T-helper 1 cell treated with Interleukin-12 subunit alpha and Interleukin-12 subunit beta and Interleukin-4 antibody, amounts not matched to agents 30 ng/mL and 1 ng/mL, for 36 hours (primary cell): ENCODE data around the gene NXNL2. TPM values are rescaled to one million over a fixed set of nuclear protein-coding genes. Genes with fewer than 3 reads are reported as not detected.

Experiments used
- intact Hi-C: fragments of 100-400 bp; cut with micrococcal nuclease; formaldehyde crosslinking; loops from one replicate; pipeline ENCODE4 v1.15.1; 2024
- total RNA-seq: library from RNA; stranded (reverse); gene quantifications from 2 replicates; pipeline ENCODE4 v1.2.3, GENCODE V29; 2022

NXNL2 gene
- total RNA-seq, 1 donor from 2014 or later = not detected

DNA sequence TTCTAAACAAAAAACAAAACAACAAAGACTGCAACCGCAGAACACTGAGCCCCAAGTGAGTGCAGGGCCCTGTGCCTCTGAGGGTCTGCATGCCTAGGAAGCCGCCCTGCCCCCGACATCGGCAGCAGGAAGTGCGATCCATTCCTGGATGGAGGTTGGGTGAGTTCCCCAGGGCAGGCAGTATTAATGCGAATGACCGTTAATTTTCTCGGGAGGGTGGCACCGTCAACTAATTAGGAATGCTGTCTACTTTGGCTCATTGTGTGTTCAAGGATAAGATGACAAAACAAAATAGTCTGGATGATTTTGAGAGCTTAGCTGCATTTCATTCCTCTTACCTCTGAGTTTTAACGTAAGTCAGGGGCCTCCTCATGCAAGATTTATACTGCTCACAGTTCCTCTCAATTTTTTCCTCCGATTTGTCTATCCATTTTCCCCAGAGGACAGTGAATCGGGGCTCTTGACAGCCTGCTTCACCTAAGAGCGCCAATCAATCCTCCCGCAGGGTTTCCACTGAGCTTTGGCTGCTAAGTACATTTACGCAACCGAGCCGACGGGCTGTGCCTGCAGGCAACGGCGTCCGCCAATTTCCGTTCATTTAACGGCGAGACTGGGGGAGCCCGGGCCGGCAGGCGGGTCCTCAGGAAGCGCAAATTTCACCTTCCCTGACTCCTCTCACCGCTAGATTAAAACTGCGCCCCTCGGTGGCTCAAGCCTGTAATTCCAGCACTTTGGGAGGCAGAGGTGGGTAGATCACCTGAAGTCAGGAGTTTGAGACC is 2.9 kb upstream of the NXNL2 start:
- intact Hi-C loops = no loop called here

GRCh38 chr9:88533951-88534455 is 975 bp upstream of the NXNL2 start:
- intact Hi-C loops = loop anchor here (1.0 kb wide), 2 partner anchors 100 to 147 kb away; no protein-coding TSS in a partner anchor

- intact Hi-C loops = loop anchor here (5.0 kb wide), 2 partner anchors 223 to 452 kb away; no protein-coding TSS in a partner anchor
Observed at GRCh38 chr9:88535226-88536022, 446 bp downstream of the NXNL2 start.

- intact Hi-C loops = loop anchor here (5.0 kb wide), 2 partner anchors 224 to 451 kb away; no protein-coding TSS in a partner anchor
Observed at GRCh38 chr9:88536023-88536324, 996 bp downstream of the NXNL2 start.

DNA sequence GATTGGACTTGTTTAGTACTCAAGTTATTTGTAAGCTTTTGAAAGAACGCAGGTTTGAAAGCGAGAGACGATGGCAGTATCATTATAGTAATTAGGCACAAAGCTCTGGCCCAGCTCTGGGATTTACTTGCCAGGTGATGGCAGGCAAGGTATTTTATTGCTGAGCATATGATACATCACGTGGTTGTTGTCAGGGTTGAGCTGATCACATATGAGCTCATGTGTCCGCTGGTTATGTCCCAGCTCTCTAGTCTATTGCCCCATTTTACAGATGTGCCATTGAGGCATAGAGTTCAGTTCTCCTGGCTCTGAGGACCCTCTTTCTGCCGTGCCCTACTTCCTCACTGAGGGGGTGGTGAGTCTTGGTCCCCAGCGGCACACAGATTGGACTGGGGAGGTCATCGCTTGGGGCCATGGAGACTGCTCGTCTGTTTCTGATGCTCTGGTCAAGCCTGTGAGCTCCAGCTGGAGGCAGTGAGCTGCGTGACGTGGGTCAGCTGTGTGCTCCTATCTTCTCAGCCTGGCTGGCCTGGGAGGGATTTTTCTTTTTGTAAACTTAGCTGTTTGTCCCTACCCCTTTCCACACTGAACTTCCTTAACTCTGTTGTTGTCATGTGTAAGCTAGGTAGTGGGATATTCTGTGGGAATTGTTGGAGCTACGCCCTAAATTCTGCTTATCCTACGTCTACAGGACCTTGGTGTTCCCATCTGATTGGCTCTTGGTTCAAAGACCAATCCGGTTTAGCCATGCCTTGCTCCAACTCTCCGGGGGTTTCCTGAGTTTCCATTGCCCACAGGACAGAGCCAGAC is 2.2 kb downstream of the NXNL2 start:
- intact Hi-C loops = loop anchor here (5.0 kb wide), 2 partner anchors 225 to 450 kb away; no protein-coding TSS in a partner anchor

- intact Hi-C loops = loop anchor here (1.0 to 5.0 kb wide), 3 partner anchors 225 to 563 kb away; partner anchors contain the start of gene CDK20
Observed at GRCh38 chr9:88537761-88538091, 2.7 kb downstream of the NXNL2 start.

GRCh38 chr9:88538311-88539085 is 3.5 kb downstream of the NXNL2 start:
- intact Hi-C loops = loop anchor here (1.0 to 5.0 kb wide), 3 partner anchors 226 to 564 kb away; partner anchors contain the start of gene CDK20

DNA sequence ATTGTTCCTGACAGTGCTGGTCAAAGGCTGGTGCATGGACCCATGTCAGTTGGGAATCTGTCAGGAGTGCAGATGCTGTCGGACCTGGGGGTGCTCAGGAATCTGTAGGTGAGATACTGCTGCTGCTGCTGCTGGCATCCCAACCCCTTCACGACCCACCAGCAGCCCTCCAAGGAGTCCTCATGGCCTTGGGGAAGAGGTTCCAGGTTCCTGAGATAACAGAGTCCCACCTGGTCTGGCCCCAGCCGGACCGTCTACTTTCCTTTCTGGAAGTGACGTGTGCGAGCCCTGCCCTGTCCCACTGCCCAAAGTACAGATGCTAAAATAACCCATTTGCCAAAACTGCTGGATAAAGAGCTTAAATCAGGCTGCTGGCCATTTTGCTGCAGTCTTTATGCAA is 4.3 kb downstream of the NXNL2 start:
- intact Hi-C loops = loop anchor here (5.0 kb wide), 2 partner anchors 227 to 448 kb away; no protein-coding TSS in a partner anchor

DNA sequence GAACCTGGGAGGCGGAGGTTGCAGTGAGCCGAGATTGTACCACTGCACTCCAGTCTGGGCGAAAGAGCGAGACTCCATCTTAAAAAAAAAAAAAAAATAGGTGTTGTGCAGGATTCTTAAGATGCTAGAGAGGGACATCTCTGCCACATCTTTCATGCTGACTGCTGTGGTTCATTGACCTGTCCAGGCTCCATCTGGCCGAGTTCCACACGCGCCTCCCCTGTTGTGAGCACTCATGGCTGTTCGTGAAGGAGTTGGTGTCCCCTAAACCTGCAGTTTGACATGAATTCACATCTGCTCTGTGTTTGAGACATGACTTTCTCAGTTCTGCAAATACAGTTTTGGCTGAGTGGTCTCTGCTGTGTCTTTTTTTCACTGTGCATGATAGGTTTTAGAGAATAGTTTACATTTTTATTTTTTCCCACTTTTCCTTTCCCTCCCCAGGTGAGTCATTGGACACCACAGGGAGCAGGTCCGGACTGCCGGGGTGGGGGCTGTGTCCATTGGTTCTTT is 5.3 kb downstream of the NXNL2 start:
- intact Hi-C loops = no loop called here

GRCh38 chr9:88544245-88544644 is 9.3 kb downstream of the NXNL2 start:
- intact Hi-C loops = no loop called here

- intact Hi-C loops = no loop called here
Observed at GRCh38 chr9:88551546-88552137, 16.7 kb downstream of the NXNL2 start.

DNA sequence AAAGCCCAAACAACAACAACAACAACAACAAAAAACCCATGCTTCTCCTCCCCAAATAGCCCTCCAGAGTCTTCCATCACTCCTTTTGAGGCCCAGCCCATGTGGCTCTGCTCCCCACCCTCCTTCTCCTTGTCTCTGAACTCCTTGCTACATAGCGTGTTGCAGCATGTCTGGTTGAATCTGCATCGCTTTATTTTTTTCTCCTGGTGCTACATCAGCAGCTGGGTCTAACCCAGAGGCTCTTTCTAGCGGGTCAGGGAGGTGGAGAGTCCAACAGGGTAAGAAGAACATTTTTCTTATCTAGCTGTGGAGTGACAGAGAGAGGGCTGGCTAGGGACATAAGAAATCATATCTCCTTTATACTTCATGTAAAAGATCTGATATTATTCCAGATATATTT is 18.4 kb downstream of the NXNL2 start:
- intact Hi-C loops = no loop called here

GRCh38 chr9:88555268-88555980 is 20.4 kb downstream of the NXNL2 start:
- intact Hi-C loops = no loop called here

GRCh38 chr9:88559661-88560060 is 24.7 kb downstream of the NXNL2 start:
- intact Hi-C loops = no loop called here

- intact Hi-C loops = no loop called here
Observed at GRCh38 chr9:88567870-88568269, 32.9 kb downstream of the NXNL2 start.

DNA sequence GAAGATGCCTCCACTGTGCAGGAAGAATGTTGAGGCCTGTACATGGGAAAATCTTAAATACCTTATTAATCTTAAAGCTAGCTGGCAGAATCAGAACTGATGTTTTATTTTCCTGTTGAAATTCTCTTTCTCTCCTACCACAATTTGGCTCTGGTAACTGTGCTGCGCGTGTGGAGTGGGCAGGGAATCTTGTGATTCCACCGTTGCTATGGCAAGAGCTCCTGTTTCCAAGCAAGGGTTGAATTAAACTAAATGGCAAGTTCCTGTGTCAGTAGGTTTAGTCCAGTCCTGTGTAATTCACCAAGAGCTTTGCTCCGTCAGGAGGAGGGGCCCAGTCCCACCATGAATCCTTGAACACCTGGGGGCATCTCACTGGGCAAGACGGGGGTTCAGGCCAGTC is 36.4 kb downstream of the NXNL2 start:
- intact Hi-C loops = no loop called here

DNA sequence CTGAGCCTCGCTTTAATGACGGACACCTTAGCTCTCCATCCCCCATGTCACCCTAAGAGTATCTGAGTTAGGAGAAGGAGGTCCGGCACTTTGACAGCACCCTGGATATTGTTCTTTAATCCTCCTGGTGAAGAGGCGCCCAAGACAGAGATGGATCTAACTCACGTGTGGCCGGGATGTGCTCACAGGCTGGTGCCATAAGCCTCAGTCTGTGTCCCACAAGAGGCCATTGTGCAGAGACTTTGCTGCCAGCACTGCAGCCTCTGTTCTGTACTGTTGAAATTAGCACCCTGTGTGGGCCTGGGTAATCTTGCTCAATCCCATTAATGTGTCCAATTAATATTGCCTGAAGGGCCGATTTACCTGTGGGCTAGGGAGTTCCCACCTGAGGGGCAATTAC is 37.7 kb downstream of the NXNL2 start:
- intact Hi-C loops = no loop called here

GRCh38 chr9:88574953-88575352 is 40.0 kb downstream of the NXNL2 start:
- intact Hi-C loops = loop anchor here (5.0 kb wide), 1 partner anchor 183 kb away; no protein-coding TSS in a partner anchor
